Measurements from ENCODE around the gene LEMD3.

The LEMD3 gene

GRCh38 chr12:65125247-65125646 is 44.1 kb upstream of the LEMD3 start:
- Histone ChIP-seq H3K27ac (no peak overlapping the region), H3K36me3 (replicated peaks) (no peaks in the 10 kb centered on the region), H3K27me3 (replicated peaks) (peaks cover 55% of the 10 kb centered on the region), H3K4me3 (ENCODE audit: low read depth, low read length) (no peak overlapping the region)
- no peak for TF ChIP-seq CTCF (IDR thresholded peaks at IDR 0.05; ENCODE audit: low read depth, low read length, missing control alignments)
- in situ Hi-C loops (cut with HindIII; ENCODE audit: low pct_ligation_motif_present, low sequenced_read_pairs) = no loop called here
- no peak for DNase-seq

GRCh38 chr12:65125975-65126374 is 43.4 kb upstream of the LEMD3 start:
- peaks cover 48% of the 10 kb centered on the region for H3K27me3 ChIP-seq (replicated peaks)
- in situ Hi-C loops (cut with HindIII; ENCODE audit: low pct_ligation_motif_present, low sequenced_read_pairs) = no loop called here
- no peak for DNase-seq
- TF ChIP-seq CTCF (IDR thresholded peaks at IDR 0.05; ENCODE audit: low read depth, low read length, missing control alignments) = no peak
- H3K4me3 ChIP-seq (ENCODE audit: low read depth, low read length) = no peak overlapping the region
- no peaks in the 10 kb centered on the region for H3K36me3 ChIP-seq (replicated peaks)
- no peak overlapping the region for H3K27ac ChIP-seq

GRCh38 chr12:65126482-65126881 is 42.9 kb upstream of the LEMD3 start:
- Histone ChIP-seq H3K27ac (no peak overlapping the region), H3K27me3 (replicated peaks) (peaks cover 47% of the 10 kb centered on the region), H3K36me3 (replicated peaks) (no peaks in the 10 kb centered on the region), H3K4me3 (ENCODE audit: low read depth, low read length) (no peak overlapping the region)
- DNase-seq = no peak
- no peak for TF ChIP-seq CTCF (IDR thresholded peaks at IDR 0.05; ENCODE audit: low read depth, low read length, missing control alignments)
- in situ Hi-C loops (cut with HindIII; ENCODE audit: low pct_ligation_motif_present, low sequenced_read_pairs) = no loop called here

GRCh38 chr12:65133879-65134278 is 35.5 kb upstream of the LEMD3 start:
- in situ Hi-C loops (cut with HindIII; ENCODE audit: low pct_ligation_motif_present, low sequenced_read_pairs) = no loop called here
- TF ChIP-seq CTCF (IDR thresholded peaks at IDR 0.05; ENCODE audit: low read depth, low read length, missing control alignments) = no peak

GRCh38 chr12:65139389-65139788 is 30.0 kb upstream of the LEMD3 start:
- Histone ChIP-seq H3K36me3 (replicated peaks) (no peaks in the 10 kb centered on the region), H3K27me3 (replicated peaks) (peaks cover 29% of the 10 kb centered on the region), H3K27ac (no peak overlapping the region), H3K4me3 (ENCODE audit: low read depth, low read length) (no peak overlapping the region)
- no peak for DNase-seq
- in situ Hi-C loops (cut with HindIII; ENCODE audit: low pct_ligation_motif_present, low sequenced_read_pairs) = no loop called here
- TF ChIP-seq CTCF (IDR thresholded peaks at IDR 0.05; ENCODE audit: low read depth, low read length, missing control alignments) = no peak

More at GRCh38 chr12:65133879-65134278, 35.5 kb upstream of the LEMD3 start:
- Histone ChIP-seq H3K27ac (no peak overlapping the region), H3K36me3 (replicated peaks) (no peaks in the 10 kb centered on the region), H3K27me3 (replicated peaks) (peaks cover 12% of the 10 kb centered on the region), H3K4me3 (ENCODE audit: low read depth, low read length) (no peak overlapping the region)
- DNase-seq = no peak

GRCh38 chr12:65140738-65141137 is 28.6 kb upstream of the LEMD3 start:
- in situ Hi-C loops (cut with HindIII; ENCODE audit: low pct_ligation_motif_present, low sequenced_read_pairs) = no loop called here
- Histone ChIP-seq H3K36me3 (replicated peaks) (no peaks in the 10 kb centered on the region), H3K4me3 (ENCODE audit: low read depth, low read length) (no peak overlapping the region), H3K27ac (no peak overlapping the region), H3K27me3 (replicated peaks) (peaks cover 39% of the 10 kb centered on the region)
- DNase-seq = no peak
- TF ChIP-seq CTCF (IDR thresholded peaks at IDR 0.05; ENCODE audit: low read depth, low read length, missing control alignments) = no peak

Measured in brain microvascular endothelial cell (primary cell).